ENCODE measurements around the gene HSPG2. TPM values are rescaled to one million over a fixed set of nuclear protein-coding genes. Genes with fewer than 3 reads are reported as not detected.
A peak's percentile ranks its signal among the peaks of the same experiment; 100 is the strongest.
"Not testable (repeated sequence)": the region's sequence is repeated elsewhere in the genome, so short reads cannot be mapped to it uniquely, and the experiment has no call there.

HSPG2 gene
- 97.2 and 106 TPM in 2 replicates for polyA plus RNA-seq (2013)

DNA sequence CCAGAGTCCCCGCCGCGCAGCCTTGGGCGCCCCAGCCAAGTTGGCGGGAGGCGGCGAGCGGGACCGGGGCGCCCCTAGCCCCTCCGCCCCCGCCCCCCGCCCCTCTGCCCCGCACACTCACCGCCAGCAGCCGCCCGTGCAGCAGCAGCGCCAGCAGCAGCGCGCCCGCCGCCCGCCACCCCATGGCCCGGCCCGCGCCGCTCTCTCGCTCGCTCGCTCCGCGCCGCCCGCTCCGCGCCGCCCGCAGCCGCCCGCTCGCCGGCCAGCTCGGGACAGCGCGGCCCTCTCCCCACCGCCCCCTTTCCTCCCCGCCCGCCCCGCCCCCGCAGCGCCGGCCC, at the start of gene HSPG2:
TSS of gene HSPG2 (minus strand) at position 277 of the 338 bp plus-strand sequence. CDS start at position 184, 93 bp downstream.
- Histone ChIP-seq H3K4me1 (ENCODE audit: control insufficient read depth in 1 of 2, insufficient read depth in 2 of 2, low read length in 2 of 2) (peaks cover 41 to 54% of the 10 kb centered on the region in 2 experiments), H3K18ac (ENCODE audit: low read length) (peak within 1 kb of the TSS; percentile 97), H3K79me2 (ENCODE audit: control insufficient read depth, insufficient read depth, low read length, poor library complexity) (peaks cover 35% of the 10 kb centered on the region), H4K91ac (ENCODE audit: low read depth, low read length) (peak within 1 kb of the TSS; percentile 92), H3K4me2 (ENCODE audit: low read length) (peak within 1 kb of the TSS; percentile 73), H3K14ac (ENCODE audit: low read length) (peak within 1 kb of the TSS; percentile 90), H3K79me1 (ENCODE audit: low read length) (peaks cover 44% of the 10 kb centered on the region), H3K27ac (ENCODE audit: low read depth, low read length) (peak within 1 kb of the TSS; percentile 53), H2AFZ (ENCODE audit: insufficient read depth, low read length, poor library complexity) (peak within 1 kb of the TSS; percentile 33), H2BK12ac (ENCODE audit: low read length) (peak within 1 kb of the TSS; percentile 87), H3K9me3 (ENCODE audit: insufficient read depth, low read depth, low read length) (no peaks in the 10 kb centered on the region), H3K4ac (ENCODE audit: low read depth, low read length) (peak within 1 kb of the TSS; percentile 98), H3K4me3 (ENCODE audit: low read depth, low read length) (peak within 1 kb of the TSS; percentile 90), H3K27me3 (ENCODE audit: insufficient read depth, low read length) (no peaks in the 10 kb centered on the region), H3K36me3 (ENCODE audit: control insufficient read depth in 1 of 2, insufficient read depth in 2 of 2, low read length in 2 of 2) (peaks cover 0 to 2% of the 10 kb centered on the region in 2 experiments), H4K12ac (ENCODE audit: low read depth, low read length) (peak within 1 kb of the TSS; percentile 95), H2BK5ac (ENCODE audit: low read depth, low read length, poor library complexity) (peak within 1 kb of the TSS; percentile 84), H4K8ac (ENCODE audit: low read depth, low read length) (peak within 1 kb of the TSS; percentile 98), H3K9ac (ENCODE audit: low read length) (peak within 1 kb of the TSS; percentile 93), H2BK120ac (ENCODE audit: insufficient read depth, low read length, poor library complexity) (peak within 1 kb of the TSS; percentile 99), H3K23ac (ENCODE audit: low read length) (peak within 1 kb of the TSS; percentile 25), H2AK5ac (ENCODE audit: low read length) (peak within 1 kb of the TSS; percentile 40)
- no peak for DNase-seq
- no CpG with 5 or more reads among the region's 52 CpGs for WGBS (ENCODE audit: extremely low coverage, insufficient coverage, insufficient read length)

DNA sequence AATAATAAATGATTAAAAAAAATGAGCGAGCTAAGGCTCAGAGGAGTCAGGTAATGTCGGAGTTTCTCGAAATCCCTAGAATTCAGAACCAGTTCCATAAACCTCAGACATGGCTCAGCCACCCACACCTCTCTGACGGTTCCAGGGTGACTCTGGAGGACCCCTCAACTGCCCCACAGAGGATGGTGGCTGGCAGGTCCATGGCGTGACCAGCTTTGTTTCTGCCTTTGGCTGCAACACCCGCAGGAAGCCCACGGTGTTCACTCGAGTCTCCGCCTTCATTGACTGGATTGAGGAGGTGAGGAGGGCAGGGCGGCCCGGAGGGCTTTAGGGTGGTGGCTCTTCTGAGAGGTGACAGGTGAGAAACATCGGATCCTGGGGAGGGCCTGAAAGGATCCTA, 49.3 kb upstream of the HSPG2 start:
- not testable (repeated sequence) for H2BK12ac ChIP-seq (ENCODE audit: low read length); H4K12ac ChIP-seq (ENCODE audit: low read depth, low read length); H4K8ac ChIP-seq (ENCODE audit: low read depth, low read length); H3K4me1 ChIP-seq (ENCODE audit: control insufficient read depth in 1 of 2, insufficient read depth in 2 of 2, low read length in 2 of 2); H3K18ac ChIP-seq (ENCODE audit: low read length); H3K36me3 ChIP-seq (ENCODE audit: control insufficient read depth in 1 of 2, insufficient read depth in 2 of 2, low read length in 2 of 2); H3K14ac ChIP-seq (ENCODE audit: low read length); H3K79me1 ChIP-seq (ENCODE audit: low read length); H3K4me2 ChIP-seq (ENCODE audit: low read length); H3K4ac ChIP-seq (ENCODE audit: low read depth, low read length); H3K27me3 ChIP-seq (ENCODE audit: insufficient read depth, low read length); H2BK120ac ChIP-seq (ENCODE audit: insufficient read depth, low read length, poor library complexity); H3K4me3 ChIP-seq (ENCODE audit: low read depth, low read length); H2AK5ac ChIP-seq (ENCODE audit: low read length); H2AFZ ChIP-seq (ENCODE audit: insufficient read depth, low read length, poor library complexity); H2BK5ac ChIP-seq (ENCODE audit: low read depth, low read length, poor library complexity); H3K27ac ChIP-seq (ENCODE audit: low read depth, low read length); H3K23ac ChIP-seq (ENCODE audit: low read length); H3K9ac ChIP-seq (ENCODE audit: low read length); DNase-seq; H3K79me2 ChIP-seq (ENCODE audit: control insufficient read depth, insufficient read depth, low read length, poor library complexity); H4K91ac ChIP-seq (ENCODE audit: low read depth, low read length); H3K9me3 ChIP-seq (ENCODE audit: insufficient read depth, low read depth, low read length)
- no CpG with 5 or more reads among the region's 12 CpGs for WGBS (ENCODE audit: extremely low coverage, insufficient coverage, insufficient read length)

DNA sequence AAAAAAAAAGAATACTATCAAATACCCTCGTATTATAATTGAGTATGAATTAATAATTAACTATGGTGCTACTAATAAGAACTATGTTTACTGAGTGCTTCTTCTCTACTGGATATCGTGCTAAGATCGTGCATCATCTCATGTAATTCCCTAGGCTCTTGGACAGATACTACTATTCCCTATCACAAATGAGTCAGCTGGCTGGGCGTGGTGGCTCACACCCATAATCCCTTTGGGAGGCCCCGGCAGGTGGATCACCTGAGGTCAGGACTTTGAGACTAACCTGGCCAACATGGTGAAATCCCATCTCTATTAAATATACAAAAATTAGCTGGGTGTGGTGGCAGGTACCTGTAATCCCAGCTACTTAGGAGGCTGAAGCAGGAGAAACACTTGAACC, 48.8 kb upstream of the HSPG2 start:
- not testable (repeated sequence) for H3K23ac ChIP-seq (ENCODE audit: low read length); H3K9me3 ChIP-seq (ENCODE audit: insufficient read depth, low read depth, low read length); H2AK5ac ChIP-seq (ENCODE audit: low read length); H3K4ac ChIP-seq (ENCODE audit: low read depth, low read length); H4K91ac ChIP-seq (ENCODE audit: low read depth, low read length); H3K4me3 ChIP-seq (ENCODE audit: low read depth, low read length); H2BK5ac ChIP-seq (ENCODE audit: low read depth, low read length, poor library complexity); DNase-seq; H4K8ac ChIP-seq (ENCODE audit: low read depth, low read length); H3K4me1 ChIP-seq (ENCODE audit: control insufficient read depth in 1 of 2, insufficient read depth in 2 of 2, low read length in 2 of 2); H3K18ac ChIP-seq (ENCODE audit: low read length); H3K9ac ChIP-seq (ENCODE audit: low read length); H3K27me3 ChIP-seq (ENCODE audit: insufficient read depth, low read length); H3K79me2 ChIP-seq (ENCODE audit: control insufficient read depth, insufficient read depth, low read length, poor library complexity); H3K36me3 ChIP-seq (ENCODE audit: control insufficient read depth in 1 of 2, insufficient read depth in 2 of 2, low read length in 2 of 2); H2BK12ac ChIP-seq (ENCODE audit: low read length); H3K79me1 ChIP-seq (ENCODE audit: low read length); H2AFZ ChIP-seq (ENCODE audit: insufficient read depth, low read length, poor library complexity); H3K4me2 ChIP-seq (ENCODE audit: low read length); H2BK120ac ChIP-seq (ENCODE audit: insufficient read depth, low read length, poor library complexity); H3K14ac ChIP-seq (ENCODE audit: low read length); H3K27ac ChIP-seq (ENCODE audit: low read depth, low read length); H4K12ac ChIP-seq (ENCODE audit: low read depth, low read length)
- WGBS (ENCODE audit: extremely low coverage, insufficient coverage, insufficient read length) = no CpG with 5 or more reads among the region's 5 CpGs

DNA sequence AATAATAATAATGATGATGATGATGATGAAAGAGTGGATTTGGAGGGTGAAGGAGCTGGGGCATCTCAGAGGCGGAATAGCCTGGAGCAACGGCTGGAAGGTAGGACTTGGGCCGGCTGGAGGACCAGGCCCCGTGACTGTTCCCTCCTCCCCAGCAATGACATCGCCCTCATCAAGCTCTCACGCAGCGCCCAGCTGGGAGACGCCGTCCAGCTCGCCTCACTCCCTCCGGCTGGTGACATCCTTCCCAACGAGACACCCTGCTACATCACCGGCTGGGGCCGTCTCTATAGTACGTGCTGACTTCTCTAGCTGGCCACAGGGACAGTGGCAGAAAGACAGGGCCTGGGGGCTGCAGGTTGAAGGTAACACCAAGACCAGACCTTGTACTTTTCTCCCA, 46.4 kb upstream of the HSPG2 start:
- H3K27me3 ChIP-seq (ENCODE audit: insufficient read depth, low read length); H4K91ac ChIP-seq (ENCODE audit: low read depth, low read length); H2BK12ac ChIP-seq (ENCODE audit: low read length); H3K36me3 ChIP-seq (ENCODE audit: control insufficient read depth in 1 of 2, insufficient read depth in 2 of 2, low read length in 2 of 2); H2BK120ac ChIP-seq (ENCODE audit: insufficient read depth, low read length, poor library complexity); H3K79me1 ChIP-seq (ENCODE audit: low read length); H3K27ac ChIP-seq (ENCODE audit: low read depth, low read length); H3K9me3 ChIP-seq (ENCODE audit: insufficient read depth, low read depth, low read length); H2AFZ ChIP-seq (ENCODE audit: insufficient read depth, low read length, poor library complexity); H3K23ac ChIP-seq (ENCODE audit: low read length); H3K4ac ChIP-seq (ENCODE audit: low read depth, low read length); H3K4me3 ChIP-seq (ENCODE audit: low read depth, low read length); H2BK5ac ChIP-seq (ENCODE audit: low read depth, low read length, poor library complexity); H4K8ac ChIP-seq (ENCODE audit: low read depth, low read length); H4K12ac ChIP-seq (ENCODE audit: low read depth, low read length); H3K79me2 ChIP-seq (ENCODE audit: control insufficient read depth, insufficient read depth, low read length, poor library complexity); H2AK5ac ChIP-seq (ENCODE audit: low read length); H3K4me1 ChIP-seq (ENCODE audit: control insufficient read depth in 1 of 2, insufficient read depth in 2 of 2, low read length in 2 of 2); H3K4me2 ChIP-seq (ENCODE audit: low read length); H3K18ac ChIP-seq (ENCODE audit: low read length); H3K14ac ChIP-seq (ENCODE audit: low read length); DNase-seq; H3K9ac ChIP-seq (ENCODE audit: low read length): not testable (repeated sequence)
- WGBS (ENCODE audit: extremely low coverage, insufficient coverage, insufficient read length) = no CpG with 5 or more reads among the region's 15 CpGs

Data from trophoblast cell (in vitro differentiated cells and primary cell).